ENCODE results near the gene GGCT.
"Not testable (repeated sequence)": the region's sequence is repeated elsewhere in the genome, so short reads cannot be mapped to it uniquely, and the experiment has no call there.

The GGCT gene

GRCh38 chr7:30510124-30511075 lies 5.8 kb upstream of the GGCT start:
- peak overlapping the region; percentile 45 for H3K27ac ChIP-seq
- peak overlapping the region; percentile 33 for H3K4me2 ChIP-seq (ENCODE audit: low read length)
- peak; percentile 88 for TF ChIP-seq CTCF (IDR thresholded peaks at IDR 0.05)
- no peaks in the 10 kb centered on the region for H3K79me2 ChIP-seq
- no peaks in the 10 kb centered on the region for H3K36me3 ChIP-seq (ENCODE audit: control insufficient read depth, insufficient read depth, low read length)
- peaks cover 3% of the 10 kb centered on the region for H3K4me1 ChIP-seq
- H3K4me3 ChIP-seq (ENCODE audit: low read depth, low read length), result no peak overlapping the region
- H3K27me3 ChIP-seq (ENCODE audit: control insufficient read depth, insufficient read depth, low read length), result no peaks in the 10 kb centered on the region
- no peaks in the 10 kb centered on the region for H3K9me3 ChIP-seq (ENCODE audit: control insufficient read depth, low read length)
- H2AFZ ChIP-seq, result no peak overlapping the region
- no peak overlapping the region for H3K9ac ChIP-seq

GRCh38 chr7:30509171-30509857 lies 4.7 kb upstream of the GGCT start:
- Histone ChIP-seq H2AFZ (peak overlapping the region; percentile 18), H3K4me2 (ENCODE audit: low read length) (peak overlapping the region; percentile 61), H3K4me3 (ENCODE audit: low read depth, low read length) (peak overlapping the region; percentile 33), H3K27ac (peak overlapping the region; percentile 45)
- H3K9me3 ChIP-seq (ENCODE audit: control insufficient read depth, low read length); H3K79me2 ChIP-seq; H3K4me1 ChIP-seq; H3K9ac ChIP-seq; H3K27me3 ChIP-seq (ENCODE audit: control insufficient read depth, insufficient read depth, low read length); H3K36me3 ChIP-seq (ENCODE audit: control insufficient read depth, insufficient read depth, low read length): not testable (repeated sequence)

- H3K4me2 ChIP-seq (ENCODE audit: low read length); H2AFZ ChIP-seq; H3K4me3 ChIP-seq (ENCODE audit: low read depth, low read length); H3K9ac ChIP-seq; H3K27ac ChIP-seq; H3K27me3 ChIP-seq (ENCODE audit: control insufficient read depth, insufficient read depth, low read length); H3K9me3 ChIP-seq (ENCODE audit: control insufficient read depth, low read length); H3K36me3 ChIP-seq (ENCODE audit: control insufficient read depth, insufficient read depth, low read length); H3K79me2 ChIP-seq; H3K4me1 ChIP-seq: not testable (repeated sequence)
Observed at GRCh38 chr7:30507346-30507900, 2.8 kb upstream of the GGCT start.

GRCh38 chr7:30505174-30505697 lies 607 bp upstream of the GGCT start:
- Histone ChIP-seq H3K9me3 (ENCODE audit: control insufficient read depth, low read length) (no peaks in the 10 kb centered on the region), H3K36me3 (ENCODE audit: control insufficient read depth, insufficient read depth, low read length) (no peaks in the 10 kb centered on the region), H3K4me3 (ENCODE audit: low read depth, low read length) (peak overlapping the region; percentile 83), H3K4me2 (ENCODE audit: low read length) (peak overlapping the region; percentile 77), H3K79me2 (peaks cover 4% of the 10 kb centered on the region), H3K9ac (peak overlapping the region; percentile 78), H3K27ac (peak overlapping the region; percentile 91), H3K4me1 (no peaks in the 10 kb centered on the region), H2AFZ (peak overlapping the region; percentile 95), H3K27me3 (ENCODE audit: control insufficient read depth, insufficient read depth, low read length) (no peaks in the 10 kb centered on the region)
- no peak for TF ChIP-seq CTCF (IDR thresholded peaks at IDR 0.05)

- peaks cover 9% of the 10 kb centered on the region for H3K79me2 ChIP-seq
- peak overlapping the region; percentile 82 for H2AFZ ChIP-seq
- no peaks in the 10 kb centered on the region for H3K4me1 ChIP-seq
- H3K36me3 ChIP-seq (ENCODE audit: control insufficient read depth, insufficient read depth, low read length), result no peaks in the 10 kb centered on the region
- no peaks in the 10 kb centered on the region for H3K27me3 ChIP-seq (ENCODE audit: control insufficient read depth, insufficient read depth, low read length)
- no peaks in the 10 kb centered on the region for H3K9me3 ChIP-seq (ENCODE audit: control insufficient read depth, low read length)
- no peak for TF ChIP-seq CTCF (IDR thresholded peaks at IDR 0.05)
- H3K4me3 ChIP-seq (ENCODE audit: low read depth, low read length), result peak overlapping the region; percentile 83
- peak overlapping the region; percentile 80 for H3K4me2 ChIP-seq (ENCODE audit: low read length)
- peak overlapping the region; percentile 91 for H3K27ac ChIP-seq
- H3K9ac ChIP-seq, result no peak overlapping the region
Observed at GRCh38 chr7:30503274-30504212, 1.1 kb downstream of the GGCT start.
